Cardiac muscle cell (in vitro differentiated cells and primary cell): ENCODE data around the gene FES. TPM values are rescaled to one million over a fixed set of nuclear protein-coding genes. Genes with fewer than 3 reads are reported as not detected.

Experiments
- DNase-seq, 2 donors: peaks; one replicate each; pipeline versions ENCODE4 v3.0.0 to v3.0.0-alpha.2; 2010 to 2017; ENCODE audit warnings: low read depth in 1 of 2, low spot score in 1 of 2
- H3K27ac ChIP-seq: fragments of 200-600 bp; sonication (generic); 2 replicates; pipeline ENCODE4 v1.5.1; 2016
- H3K27me3 ChIP-seq: fragments of 200-600 bp; sonication (generic); 2 replicates; pipeline ENCODE4 v1.6.0; 2016; ENCODE audit warnings: control low read depth
- H3K36me3 ChIP-seq: fragments of 200-600 bp; sonication (generic); 2 replicates; pipeline ENCODE4 v1.5.1; 2016; ENCODE audit warnings: control low read depth
- H3K4me1 ChIP-seq: fragments of 200-600 bp; sonication (generic); 2 replicates; pipeline ENCODE4 v1.8.1; 2017; ENCODE audit warnings: low read depth, mild to moderate bottlenecking, mixed run types
- H3K4me3 ChIP-seq: fragments of 200-600 bp; sonication (generic); 2 replicates; pipeline ENCODE4 v1.5.1; 2016; ENCODE audit warnings: mild to moderate bottlenecking
- H3K9me3 ChIP-seq: fragments of 200-600 bp; sonication (generic); 2 replicates; pipeline ENCODE4 v1.5.1; 2017; ENCODE audit warnings: low read depth, mild to moderate bottlenecking, control low read depth
- polyA plus RNA-seq: library from polyadenylated mRNA; unstranded; fragments of >200 nt; fragmentation: Nextera tagmentation; extraction: Ambion mirVana; gene quantifications from 2 replicates; pipeline ENCODE4 v1.2.1, GENCODE V29; 2016
- total RNA-seq: library from RNA; depleted of rRNA; stranded (reverse); fragments of >200 nt; gene quantifications from 2 replicates; pipeline ENCODE4 v1.2.3, GENCODE V29; 2016
- TF ChIP-seq, protein P1 (sequence below): IDR thresholded peaks from 2 replicates; pipeline ENCODE4 v1.5.1; 2012; ENCODE audit warnings: low read depth, mild to moderate bottlenecking, low read length

Gene FES
- total and polyA plus RNA-seq, 2 experiments from 2014 or later: 5.4 to 19.8 TPM

- no peak overlapping the region for H3K27ac ChIP-seq
- no peaks in the 10 kb centered on the region for H3K36me3 ChIP-seq
- peaks cover 9% of the 10 kb centered on the region for H3K4me1 ChIP-seq
- H3K9me3 ChIP-seq: no peaks in the 10 kb centered on the region
- no peak overlapping the region for H3K4me3 ChIP-seq
- no peaks in the 10 kb centered on the region for H3K27me3 ChIP-seq
- TF ChIP-seq, protein P1, sequence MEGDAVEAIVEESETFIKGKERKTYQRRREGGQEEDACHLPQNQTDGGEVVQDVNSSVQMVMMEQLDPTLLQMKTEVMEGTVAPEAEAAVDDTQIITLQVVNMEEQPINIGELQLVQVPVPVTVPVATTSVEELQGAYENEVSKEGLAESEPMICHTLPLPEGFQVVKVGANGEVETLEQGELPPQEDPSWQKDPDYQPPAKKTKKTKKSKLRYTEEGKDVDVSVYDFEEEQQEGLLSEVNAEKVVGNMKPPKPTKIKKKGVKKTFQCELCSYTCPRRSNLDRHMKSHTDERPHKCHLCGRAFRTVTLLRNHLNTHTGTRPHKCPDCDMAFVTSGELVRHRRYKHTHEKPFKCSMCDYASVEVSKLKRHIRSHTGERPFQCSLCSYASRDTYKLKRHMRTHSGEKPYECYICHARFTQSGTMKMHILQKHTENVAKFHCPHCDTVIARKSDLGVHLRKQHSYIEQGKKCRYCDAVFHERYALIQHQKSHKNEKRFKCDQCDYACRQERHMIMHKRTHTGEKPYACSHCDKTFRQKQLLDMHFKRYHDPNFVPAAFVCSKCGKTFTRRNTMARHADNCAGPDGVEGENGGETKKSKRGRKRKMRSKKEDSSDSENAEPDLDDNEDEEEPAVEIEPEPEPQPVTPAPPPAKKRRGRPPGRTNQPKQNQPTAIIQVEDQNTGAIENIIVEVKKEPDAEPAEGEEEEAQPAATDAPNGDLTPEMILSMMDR: no peak
- no peak for DNase-seq
Measured at GRCh38 chr15:90857883-90858443, 26.3 kb upstream of the FES start.

DNA sequence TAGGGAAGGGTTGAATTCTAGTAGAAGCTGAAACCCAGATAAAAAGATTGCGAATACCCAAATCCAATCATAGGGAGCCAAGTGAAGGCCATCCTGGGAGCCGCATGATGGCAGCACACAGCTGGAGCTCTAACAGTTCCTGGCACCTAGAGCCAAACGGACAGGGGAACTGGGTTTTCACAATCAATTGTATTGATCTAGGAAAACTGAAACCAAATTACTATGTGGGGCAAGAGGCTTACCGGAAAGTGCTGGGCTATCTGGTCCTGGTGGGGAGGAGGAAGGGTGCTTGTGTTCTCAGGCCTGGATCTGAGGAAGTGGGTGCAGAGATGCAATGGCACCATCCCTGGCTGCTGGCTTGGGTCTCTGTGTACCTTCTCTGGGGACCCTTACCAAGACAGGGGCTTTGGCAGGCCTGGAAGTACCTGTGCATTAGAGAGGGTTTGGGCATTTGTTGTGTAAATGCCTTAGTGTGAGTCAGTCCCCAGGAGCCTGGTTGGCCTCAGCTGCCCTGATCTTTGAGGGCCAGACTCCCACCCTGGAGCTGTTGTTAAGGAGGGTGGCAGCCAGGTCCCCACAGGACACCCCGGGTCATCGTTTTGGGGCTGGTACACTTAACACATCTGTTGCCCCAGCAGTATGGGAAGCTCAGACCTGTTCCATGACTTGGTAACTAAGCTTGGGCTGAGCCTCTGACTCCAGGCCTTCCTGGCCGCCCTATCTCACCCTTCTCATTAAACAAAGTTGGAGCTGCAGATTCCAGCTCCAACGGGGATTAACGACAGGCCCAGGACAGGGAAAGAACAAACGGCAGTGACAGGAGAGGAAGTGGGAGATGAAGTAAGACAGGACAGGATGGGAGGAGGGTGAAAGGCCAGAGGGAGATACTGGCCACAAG lies 24.8 kb upstream of the FES start:
- H3K4me1 ChIP-seq: peaks cover 9% of the 10 kb centered on the region
- H3K36me3 ChIP-seq: no peaks in the 10 kb centered on the region
- H3K27ac ChIP-seq: peak overlapping the region; percentile 80
- no peak overlapping the region for H3K4me3 ChIP-seq
- H3K27me3 ChIP-seq: no peaks in the 10 kb centered on the region
- DNase-seq: peak; percentile 8 to 30
- no peaks in the 10 kb centered on the region for H3K9me3 ChIP-seq
- TF ChIP-seq, protein P1: no peak

GRCh38 chr15:90860450-90860849 lies 23.9 kb upstream of the FES start:
- no peak for DNase-seq
- Histone ChIP-seq H3K9me3 (no peaks in the 10 kb centered on the region), H3K4me3 (no peak overlapping the region), H3K4me1 (peaks cover 9% of the 10 kb centered on the region), H3K27me3 (no peaks in the 10 kb centered on the region), H3K36me3 (no peaks in the 10 kb centered on the region), H3K27ac (no peak overlapping the region)
- TF ChIP-seq, protein P1: no peak

GRCh38 chr15:90860942-90861675 lies 23.2 kb upstream of the FES start:
- no peak for DNase-seq
- Histone ChIP-seq H3K27me3 (no peaks in the 10 kb centered on the region), H3K9me3 (no peaks in the 10 kb centered on the region), H3K27ac (no peak overlapping the region), H3K4me1 (peaks cover 9% of the 10 kb centered on the region), H3K4me3 (no peak overlapping the region), H3K36me3 (no peaks in the 10 kb centered on the region)
- TF ChIP-seq, protein P1: no peak

DNA sequence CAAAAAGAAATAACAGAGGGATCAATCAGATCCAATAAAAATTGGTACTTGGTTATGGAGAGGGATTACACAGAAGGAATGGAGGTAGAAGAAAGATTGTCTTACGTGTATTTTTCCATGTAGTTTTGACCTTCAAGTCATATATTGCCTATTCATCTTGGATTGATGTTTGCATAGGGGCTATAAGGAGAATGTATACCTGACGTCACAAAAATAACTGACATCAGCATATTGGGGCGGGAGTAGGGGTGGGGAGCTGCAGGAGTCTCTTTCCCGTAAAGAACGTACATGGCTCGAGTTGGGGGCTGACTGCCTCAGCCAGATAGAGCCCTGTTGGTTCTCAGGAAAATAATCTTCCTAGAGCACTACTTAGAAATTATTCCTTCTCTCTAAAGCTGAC lies 21.8 kb upstream of the FES start:
- no peak overlapping the region for H3K27ac ChIP-seq
- TF ChIP-seq, protein P1: no peak
- no peaks in the 10 kb centered on the region for H3K9me3 ChIP-seq

More for the DNA sequence above, 21.8 kb upstream of the FES start:
- no peaks in the 10 kb centered on the region for H3K36me3 ChIP-seq
- peaks cover 14% of the 10 kb centered on the region for H3K4me1 ChIP-seq
- no peak for DNase-seq
- H3K4me3 ChIP-seq: no peak overlapping the region
- no peaks in the 10 kb centered on the region for H3K27me3 ChIP-seq
